GM18502 (cell line): ENCODE measurements around the gene NKD1.

Source experiments
- ATAC-seq: cut with Tn5 transposase; IDR thresholded peaks from one replicate; pipeline ENCODE4 v1.9.1; 2021; ENCODE audit warnings: mild to moderate bottlenecking; ENCODE audit not compliant: unreplicated experiment, poor library complexity

Gene NKD1

DNA sequence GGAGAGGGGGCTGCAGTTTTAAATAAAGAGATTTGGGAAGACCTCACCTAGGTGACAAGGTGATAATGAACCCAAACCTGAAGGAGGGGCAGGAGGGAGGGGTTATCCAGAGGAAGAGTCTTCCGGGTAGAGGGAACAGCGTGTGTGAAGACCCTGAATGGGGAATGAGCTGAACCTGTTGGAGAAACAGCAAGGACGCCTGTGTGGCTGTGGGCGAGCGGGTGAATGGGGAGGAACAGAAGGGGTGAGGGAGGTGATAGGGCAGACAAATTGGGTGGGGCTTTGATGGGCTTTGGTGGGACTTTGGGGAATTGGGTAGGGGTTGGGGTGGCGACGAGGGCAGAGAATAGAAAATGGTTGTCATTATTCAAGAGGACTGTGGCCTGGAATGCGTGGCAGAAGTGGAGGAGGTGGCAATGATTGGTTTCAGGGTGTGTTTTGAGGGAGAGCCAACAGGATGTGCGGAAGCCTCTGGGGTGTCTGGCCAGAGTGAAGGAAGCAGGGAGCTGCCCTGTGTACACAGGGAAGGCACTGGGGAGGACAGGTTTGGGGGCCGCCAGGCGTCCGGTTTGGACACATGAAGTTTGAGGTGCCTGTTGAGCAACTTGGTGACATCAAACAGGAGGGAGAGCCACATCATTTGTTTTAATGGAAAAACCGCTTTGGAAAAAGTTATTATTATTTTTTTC is 48.7 kb downstream of the NKD1 start:
- no peak for ATAC-seq

DNA sequence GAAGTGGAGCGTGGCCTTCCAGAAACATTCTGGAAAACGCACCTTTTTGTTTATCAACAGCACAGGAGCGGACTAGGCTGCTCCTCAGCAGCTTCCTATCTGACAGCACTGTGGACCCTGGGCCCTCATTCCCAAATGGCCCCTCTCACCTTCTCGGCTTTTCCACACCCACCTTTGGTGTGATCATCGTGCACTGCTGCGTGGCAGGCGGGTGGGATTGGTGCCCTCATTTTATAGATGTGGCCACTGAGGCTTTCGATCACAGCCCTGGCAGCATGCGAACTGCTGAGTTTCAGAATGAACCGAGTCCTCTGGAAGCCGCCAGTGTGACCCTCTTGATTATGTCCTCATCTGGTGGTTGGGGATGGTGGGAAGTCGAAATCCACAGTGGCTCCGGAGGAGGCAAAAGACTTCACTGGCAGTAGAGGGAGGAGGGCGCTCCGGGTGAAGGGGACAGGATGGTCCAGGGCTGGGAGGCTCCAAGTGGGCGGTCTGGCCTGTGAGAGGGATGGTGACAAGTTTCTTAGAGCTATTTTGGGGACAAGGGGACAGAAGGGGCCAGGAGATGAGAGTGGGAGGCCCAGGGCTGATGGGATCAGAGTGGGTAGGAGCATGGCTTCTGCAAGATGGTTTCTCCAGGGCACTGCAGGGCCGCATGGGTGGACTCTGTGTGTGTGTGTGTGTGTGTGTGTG is 49.5 kb downstream of the NKD1 start:
- ATAC-seq, result no peak

DNA sequence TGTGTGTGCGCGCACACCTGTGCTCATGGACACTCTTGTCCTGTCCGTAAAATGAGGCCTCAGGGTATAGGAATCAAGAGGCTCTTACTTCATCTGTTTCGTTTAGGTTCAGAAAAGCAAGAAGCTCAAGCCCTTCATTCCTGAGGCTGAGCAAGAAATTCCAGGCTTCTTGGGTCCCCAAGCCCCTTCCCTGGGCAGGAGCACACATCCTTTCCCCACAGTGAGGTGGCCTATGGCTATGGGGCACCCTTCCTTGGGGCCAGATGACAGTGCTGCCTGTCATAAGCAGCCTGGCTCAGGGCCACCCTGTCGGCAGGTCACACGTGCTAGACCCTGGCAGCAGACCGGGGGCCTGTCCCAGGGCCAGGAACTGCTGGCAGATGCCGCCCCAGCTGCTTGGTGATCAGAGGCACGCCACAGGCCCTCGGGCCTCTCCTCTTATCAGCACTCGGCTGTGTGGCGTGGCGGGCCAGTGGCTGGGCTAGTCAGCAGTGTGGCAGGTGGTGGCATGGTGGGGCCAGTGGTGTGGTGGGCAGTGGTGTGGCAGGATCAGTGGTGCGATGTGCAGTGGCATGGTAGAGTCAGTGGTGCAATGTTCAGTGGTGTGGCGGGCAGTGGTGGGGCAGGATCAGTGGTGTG is 50.2 kb downstream of the NKD1 start:
- no peak for ATAC-seq

DNA sequence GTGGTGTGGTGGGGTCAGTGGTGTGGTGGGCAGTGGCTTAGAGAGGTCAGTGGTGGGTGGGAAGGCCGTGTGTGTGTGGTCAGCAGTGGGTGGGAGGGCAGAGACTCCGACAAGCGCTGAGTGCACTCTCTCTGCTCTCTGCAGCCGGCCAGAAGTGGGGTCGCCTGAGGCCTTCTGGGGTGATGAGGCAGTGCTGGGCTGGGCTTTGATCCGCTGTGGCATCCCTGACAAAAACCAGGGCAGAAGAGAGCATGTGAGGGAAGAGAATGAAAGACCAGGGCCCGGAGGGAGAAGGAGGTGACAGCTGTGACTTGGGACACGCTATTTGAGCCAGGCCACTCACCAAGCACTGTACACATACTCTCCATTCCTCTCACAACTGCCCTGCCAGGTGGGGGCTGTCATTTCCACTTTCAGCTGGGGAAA is 50.8 kb downstream of the NKD1 start:
- ATAC-seq, result no peak

DNA sequence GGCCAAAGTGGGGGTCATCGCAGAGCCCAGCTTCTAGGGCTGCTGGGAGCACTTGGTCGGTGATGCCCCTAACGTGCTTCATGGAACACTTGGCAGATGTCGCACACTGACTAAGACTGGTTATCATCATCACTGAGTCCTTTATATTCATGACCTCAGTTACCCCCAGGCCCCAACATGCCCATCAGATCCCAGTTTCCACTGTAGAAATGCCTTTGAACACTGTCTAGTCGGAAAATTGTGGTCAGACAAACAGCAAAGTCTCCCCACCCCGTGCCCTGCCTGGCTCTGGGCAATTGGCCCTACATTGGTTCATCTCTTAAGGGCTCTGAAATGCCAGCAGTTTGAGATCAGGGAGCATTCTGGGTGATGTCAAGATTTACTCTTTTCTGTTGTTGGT is 51.3 kb downstream of the NKD1 start:
- ATAC-seq, result no peak

DNA sequence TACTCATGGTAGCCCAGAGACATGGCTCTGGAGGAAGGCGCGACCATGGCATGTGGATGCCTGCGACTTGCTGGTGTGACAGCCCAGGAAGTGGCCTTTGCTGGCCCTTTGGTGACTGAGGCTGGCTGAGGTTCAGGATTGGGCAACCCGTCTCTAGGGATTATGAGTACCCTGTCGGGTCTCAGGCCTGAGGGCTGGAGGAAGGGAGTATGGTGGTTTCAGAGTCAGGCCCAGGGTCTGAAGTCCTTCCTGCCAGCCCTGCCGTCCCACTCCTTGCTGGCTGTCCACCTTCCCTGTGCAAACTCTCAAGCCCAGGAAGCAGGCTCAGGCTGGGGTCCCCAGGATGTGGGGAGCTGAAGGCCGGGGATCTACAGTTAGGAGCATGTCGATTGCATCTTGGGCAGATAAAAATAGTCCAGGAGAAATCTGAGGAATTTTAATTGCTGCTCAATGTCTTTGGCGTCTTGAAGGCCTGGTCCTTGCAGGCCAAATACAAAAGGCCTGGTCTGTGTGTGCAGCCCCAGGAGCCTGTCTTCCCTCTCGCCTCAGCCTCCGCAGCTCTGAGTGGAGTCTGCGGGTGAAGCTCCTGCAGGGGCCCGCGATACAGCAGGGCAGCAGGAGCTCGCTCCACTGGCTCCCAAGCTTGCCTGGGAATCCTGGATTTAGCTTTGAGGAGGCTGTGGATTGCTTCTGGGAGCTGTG is 52.5 kb downstream of the NKD1 start:
- ATAC-seq, result no peak

DNA sequence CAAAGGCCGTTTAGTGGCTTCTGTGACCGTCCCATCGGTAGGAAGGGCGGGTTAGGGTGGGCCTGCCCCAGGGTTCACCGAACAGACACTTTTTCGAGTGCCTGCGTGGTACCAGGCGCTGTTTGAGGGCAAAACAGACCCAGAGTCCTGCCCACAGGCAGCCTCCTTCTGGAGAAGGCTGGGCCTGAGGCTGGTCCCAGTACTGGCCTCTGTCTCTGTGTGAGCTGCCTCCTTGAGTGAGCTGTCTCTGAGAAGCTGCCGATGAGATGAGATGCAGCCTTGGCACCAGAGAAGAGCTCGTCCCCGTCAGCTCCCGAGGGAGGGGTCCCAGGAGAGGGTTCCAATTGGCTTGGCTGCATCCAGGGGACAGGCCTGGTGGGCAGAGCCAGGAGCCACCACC is 53.1 kb downstream of the NKD1 start:
- no peak for ATAC-seq

DNA sequence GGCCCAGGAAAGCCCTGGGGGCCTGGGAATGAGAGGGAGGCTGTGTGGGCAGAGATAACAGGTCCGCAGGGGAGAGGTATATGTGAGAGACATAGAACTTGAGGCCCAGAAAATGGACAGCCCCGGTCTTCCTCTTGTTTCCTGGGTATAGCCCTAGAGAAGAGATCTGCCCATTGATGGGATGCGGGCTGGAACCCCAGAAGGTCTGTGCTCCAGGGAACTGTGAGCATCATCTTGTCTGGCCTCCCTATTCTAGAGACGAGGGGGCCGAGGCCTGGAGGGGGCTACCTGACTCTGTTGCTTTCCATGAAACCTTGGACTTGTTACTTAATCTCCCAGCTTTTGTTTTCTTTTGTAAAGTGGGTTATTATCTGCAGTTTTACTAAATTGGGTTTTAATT is 53.9 kb downstream of the NKD1 start:
- ATAC-seq, result no peak

DNA sequence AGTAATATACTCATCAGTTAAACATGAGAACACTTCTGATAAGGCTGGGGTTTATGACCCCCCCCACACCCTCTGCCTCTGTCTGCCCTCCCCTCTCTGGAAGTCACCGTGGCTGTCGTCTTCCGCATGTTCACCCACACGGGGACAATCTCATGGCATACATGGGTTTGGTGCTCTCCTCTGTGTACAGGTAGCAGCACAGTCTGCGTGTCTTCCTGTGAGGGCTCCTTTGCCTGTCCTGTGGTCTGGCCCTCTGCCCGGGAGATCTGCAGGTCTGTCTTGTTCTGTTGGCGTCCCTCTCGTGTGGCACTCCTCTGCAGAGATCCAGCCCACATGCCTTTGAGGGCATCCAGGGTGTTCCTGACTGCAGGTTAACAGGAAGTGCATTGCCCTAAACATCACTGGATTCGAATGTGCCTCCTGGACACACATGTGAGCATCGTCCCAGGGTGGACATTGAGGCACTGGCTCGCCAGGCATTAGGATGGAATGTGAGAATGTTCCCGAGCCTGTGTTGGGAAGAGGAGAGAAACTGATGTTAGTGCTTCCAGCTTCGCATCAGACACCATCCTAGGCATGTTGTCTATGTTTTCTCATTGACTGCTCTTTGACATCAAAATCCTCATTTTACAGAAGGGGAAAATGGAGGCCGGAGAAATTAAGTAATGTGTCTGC is 54.5 kb downstream of the NKD1 start:
- ATAC-seq, result no peak

DNA sequence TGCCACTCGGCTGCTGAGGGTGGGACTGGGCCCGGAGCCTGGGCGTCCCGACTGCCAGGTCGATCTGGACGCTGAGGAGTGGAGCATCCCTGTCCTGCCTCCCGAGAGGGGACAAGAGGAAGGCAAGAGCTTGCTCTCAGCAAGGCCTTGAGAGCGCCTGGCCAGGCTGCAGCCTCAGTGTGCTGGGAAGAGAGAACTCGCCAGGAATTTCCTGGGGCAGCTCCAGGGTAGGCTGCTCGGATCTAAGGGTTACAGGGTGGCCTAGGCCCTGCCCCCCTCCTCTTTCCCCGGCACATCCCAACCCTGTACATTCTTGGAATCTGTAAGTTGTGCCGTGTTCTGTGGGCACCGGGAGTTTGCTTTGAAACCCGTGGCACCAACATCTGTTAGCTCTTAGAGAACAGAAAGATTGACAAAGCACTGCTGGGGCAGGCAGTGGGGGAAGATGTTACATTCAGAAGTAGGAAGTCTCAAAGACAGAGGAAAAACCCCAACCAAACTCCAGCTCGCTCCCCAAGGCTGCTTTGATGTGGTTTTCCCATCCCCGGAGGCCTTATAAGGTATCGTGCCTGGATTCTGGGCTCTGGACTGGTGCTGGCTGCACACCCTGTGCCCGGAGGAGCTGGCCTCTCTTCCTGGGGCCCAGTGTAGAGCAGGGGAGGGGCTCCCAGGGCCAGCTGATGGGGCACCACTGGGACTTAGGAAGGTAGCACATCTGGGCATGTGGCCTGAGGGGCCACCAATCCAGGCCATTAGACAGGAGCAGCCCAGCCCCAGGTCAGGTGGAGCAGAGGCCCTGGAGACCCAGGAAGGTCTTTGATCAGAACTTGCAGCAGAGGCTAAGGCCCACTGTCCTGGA is 55.2 kb downstream of the NKD1 start:
- no peak for ATAC-seq

DNA sequence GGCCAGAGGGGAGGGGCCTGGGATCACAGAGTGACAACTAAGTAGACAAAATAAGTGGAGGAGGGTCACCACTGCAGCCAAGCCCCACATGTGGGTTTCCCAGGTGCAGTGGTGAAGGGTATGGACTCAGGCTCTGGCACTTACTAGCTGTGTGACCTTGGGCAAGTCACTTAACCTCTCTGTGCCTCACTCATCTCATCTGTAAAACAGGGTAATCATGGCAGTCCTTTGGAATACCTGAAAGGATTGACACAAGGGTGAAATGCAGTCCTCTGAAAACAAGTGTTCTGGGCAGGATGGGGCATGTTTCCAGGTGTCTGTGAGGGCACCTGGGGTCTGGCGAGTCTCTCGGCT is 55.8 kb downstream of the NKD1 start:
- no peak for ATAC-seq

DNA sequence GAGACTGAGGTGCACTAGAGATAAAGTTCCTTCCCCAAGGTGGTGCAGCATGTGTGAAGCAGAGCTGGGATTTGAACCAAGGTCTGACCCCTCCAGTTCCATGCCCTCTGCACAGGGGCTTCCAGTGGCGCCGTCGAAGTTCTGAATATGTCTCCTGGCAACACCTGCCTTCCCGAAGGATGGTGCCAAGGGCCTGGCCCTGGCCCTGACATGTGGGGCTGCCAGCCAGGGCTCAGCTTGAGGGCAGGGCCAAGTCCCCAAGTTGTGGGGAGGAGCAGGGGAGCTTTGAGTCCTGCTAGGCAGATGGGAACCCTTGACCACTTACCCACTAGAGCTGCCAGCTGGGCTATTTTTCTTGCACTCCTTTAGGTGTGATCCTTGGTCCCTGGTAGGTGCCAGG is 56.4 kb downstream of the NKD1 start:
- no peak for ATAC-seq

DNA sequence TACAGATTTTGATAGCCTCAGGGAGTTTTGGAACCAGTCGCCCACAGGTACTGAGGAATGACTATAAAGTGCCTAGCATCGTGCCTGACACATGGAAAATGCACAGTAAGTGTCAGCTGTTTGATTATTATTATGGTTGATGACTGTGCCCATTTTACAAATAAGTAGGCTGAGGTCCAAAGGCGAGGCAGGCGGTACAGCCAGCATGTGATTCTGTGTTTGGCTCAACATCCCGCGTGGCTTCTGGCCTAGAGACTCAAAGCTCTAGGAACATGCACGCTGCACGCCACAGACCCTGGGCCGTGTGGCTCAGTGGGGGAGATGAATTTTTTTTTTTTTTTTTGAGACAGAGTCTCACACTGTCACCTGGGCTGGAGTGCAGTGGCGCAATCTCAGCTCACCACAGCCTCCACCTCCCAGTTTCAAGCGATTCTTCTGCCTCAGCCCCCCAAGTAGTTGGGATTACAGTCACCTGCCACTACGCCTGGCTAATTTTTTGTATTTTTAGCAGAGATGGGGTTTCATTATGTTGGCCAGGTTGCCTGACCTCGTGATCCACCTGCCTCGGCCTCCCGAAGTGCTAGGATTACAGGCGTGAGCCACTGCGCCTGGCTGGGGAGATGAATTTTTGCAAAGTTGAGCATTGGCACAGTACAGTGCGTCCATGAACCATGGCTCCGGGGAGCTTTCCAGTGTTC is 57.7 kb downstream of the NKD1 start:
- ATAC-seq, result no peak

DNA sequence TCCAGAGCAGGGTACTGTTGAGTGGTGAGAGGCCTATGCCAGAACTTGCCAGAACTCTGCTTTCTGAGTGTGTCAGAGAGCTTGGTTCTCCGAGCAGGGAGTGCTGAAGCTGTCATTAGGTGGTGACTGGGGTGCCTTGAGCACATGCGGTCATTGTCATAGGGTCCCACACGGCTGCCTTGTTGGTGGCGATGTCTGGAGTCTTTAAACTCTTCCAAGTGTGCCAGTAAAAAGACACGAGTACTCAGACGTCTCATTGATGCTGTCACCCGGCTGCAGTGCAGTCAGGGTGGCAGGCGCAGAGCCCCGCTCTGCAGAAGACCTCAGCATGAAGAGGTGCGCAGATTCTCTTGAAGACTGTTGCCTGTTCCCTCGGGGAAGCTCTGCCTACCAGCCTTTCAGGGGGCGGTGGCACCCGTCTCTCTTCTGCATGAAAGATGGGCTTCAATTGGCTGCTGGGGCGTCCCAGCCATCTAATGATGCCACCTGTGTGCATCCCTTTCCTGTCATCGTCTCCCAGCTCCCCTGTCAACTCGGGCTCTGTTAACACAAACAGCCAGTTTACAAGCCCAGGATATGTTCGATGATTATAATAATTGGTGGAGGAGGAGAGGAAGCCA is 58.3 kb downstream of the NKD1 start:
- ATAC-seq, result no peak

DNA sequence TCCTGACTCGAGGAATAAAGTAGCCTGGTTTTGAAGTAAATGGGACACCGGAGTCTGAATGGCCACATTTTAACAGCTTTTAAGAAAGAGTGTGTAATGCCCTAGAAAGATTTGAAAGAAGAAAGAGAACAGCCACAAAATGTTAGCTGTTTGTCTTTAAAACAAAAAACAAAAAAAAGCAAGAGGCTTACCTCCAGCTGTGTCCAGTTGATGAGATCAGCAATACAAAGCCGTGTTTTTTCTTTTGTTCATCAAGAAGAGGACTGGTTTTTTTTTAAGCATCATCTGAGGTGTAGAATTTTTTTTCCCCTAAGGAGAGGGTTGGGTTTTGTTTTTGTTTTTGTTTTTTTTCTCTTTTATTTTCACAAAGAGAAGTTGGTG is 58.8 kb downstream of the NKD1 start:
- no peak for ATAC-seq

DNA sequence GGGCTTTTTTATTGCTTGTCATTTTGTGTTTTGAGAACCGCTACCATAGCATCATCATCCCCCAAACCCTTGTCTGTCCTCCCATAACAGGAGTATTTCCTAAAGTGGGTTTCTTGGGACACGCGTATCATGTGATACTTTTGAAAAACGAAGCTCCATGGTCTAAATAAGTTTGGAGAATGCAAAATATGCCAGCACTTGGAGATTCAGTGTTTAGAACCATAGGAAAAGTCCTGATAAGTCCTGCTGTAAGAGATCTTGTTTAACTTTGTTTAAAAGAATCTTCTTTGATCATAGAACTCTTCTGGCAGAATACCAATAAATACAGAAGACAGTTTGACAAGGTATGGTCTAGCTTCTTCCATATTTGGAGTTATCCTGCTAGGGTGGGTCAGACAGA is 59.3 kb downstream of the NKD1 start:
- ATAC-seq, result no peak

DNA sequence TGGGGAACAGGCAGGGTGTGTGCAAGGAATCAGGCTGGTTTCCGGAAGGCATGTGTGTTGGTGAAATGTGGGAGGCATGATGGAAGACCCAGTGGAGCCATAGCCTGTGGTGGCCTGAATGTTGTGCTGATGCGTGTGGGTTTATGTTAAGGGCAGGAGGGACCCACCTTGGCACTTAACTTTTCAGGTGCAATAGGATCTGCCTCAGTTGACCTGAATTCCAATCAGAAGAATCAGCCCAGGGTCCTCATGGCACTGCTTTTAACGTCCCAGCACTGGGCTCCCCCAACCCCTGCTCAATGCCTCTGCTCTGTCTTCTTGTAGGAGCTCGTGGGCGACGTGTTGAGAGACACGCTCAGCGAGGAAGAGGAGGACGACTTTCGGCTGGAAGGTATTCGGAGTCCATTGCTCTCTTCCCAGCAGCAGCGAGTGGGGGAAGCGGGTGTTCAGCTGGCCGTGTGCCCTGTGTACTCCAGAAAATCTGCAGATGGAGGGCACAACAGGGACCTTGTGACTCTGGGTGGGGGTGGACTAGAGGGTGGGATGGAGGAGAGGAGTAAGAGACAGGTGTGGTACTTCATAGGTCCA is 59.9 kb downstream of the NKD1 start:
- ATAC-seq, result no peak

DNA sequence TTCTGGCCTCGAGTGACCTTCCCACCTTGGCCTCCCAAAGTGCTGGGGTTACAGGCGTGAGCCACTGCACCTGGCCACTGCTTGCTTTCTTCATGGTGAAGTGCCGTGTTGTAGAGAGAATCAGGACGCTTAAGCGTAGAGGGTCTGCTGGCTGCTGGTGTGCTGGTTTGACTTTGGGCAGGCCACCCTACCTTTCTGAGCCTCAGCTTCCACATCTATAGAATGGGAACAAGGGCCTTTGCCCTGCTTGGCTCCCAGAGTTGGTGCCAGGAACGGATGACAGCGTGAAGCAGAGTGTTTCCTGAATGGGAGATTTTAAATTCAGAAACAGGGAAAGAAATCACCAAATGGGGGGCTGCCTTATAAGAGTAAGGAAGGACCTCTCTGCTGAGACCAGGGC is 60.9 kb downstream of the NKD1 start:
- ATAC-seq, result no peak
